Activated T-cell treated with anti-CD3 and anti-CD28 coated beads, Interleukin-2, amount 50 U/mL, for 24 hours (primary cell): Measurements from ENCODE around the gene MYOZ2.
"Not testable (repeated sequence)": the region's sequence is repeated elsewhere in the genome, so short reads cannot be mapped to it uniquely, and the experiment has no call there.

ENCODE experiments used
- DNase-seq: peaks from one replicate; pipeline ENCODE4 v3.0.0-alpha.2; 2020
- H3K27ac Mint-ChIP-seq: 2 replicates; pipeline ENCODE4 v1.8.0; 2020; ENCODE audit warnings: mild to moderate bottlenecking, mixed read lengths
- H3K27me3 Mint-ChIP-seq: 2 replicates; pipeline ENCODE4 v1.8.0; 2020; ENCODE audit warnings: mixed read lengths
- H3K36me3 Mint-ChIP-seq: 2 replicates; pipeline ENCODE4 v1.8.0; 2020; ENCODE audit warnings: low read depth, mixed read lengths
- H3K4me1 Mint-ChIP-seq: 2 replicates; pipeline ENCODE4 v1.8.0; 2020; ENCODE audit warnings: low read depth, mixed read lengths
- H3K4me3 Mint-ChIP-seq: 2 replicates; pipeline ENCODE4 v1.8.0; 2020; ENCODE audit warnings: mild to moderate bottlenecking, moderate library complexity, mixed read lengths
- H3K9me3 Mint-ChIP-seq: 2 replicates; pipeline ENCODE4 v1.8.0; 2020; ENCODE audit warnings: mixed read lengths

MYOZ2 gene

DNA sequence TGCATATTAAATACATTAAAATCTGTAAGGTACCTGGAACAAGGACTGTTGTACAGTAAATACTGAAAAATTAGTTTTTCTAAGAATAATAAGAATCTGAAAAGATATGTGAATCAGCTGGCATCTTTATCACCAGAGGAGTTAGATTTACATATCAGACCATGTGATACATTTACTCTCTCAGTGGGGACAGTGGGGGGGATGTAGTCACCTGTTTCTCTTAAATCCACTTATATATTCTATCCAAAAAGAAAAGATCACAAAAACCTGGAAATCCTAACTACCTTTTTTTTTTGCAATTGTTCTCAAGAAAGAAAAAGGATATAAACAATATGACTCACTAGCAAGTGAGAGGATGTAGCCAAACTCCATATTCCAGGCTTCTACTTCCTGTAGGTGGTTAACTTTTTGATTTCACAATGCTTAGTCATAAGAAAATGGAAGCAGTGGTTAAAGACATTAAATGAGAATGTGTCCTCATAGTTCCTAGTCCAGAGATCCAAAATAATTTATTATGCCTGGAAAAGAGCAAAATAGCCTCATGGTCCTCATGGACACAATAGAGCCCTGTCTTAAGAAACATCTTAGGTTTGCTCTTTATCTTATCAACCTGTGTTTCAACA, 22.5 kb upstream of the MYOZ2 start:
- Mint-ChIP-seq H3K4me3 (no peak overlapping the region), H3K27me3 (peaks cover 7% of the 10 kb centered on the region), H3K27ac (no peak overlapping the region), H3K4me1 (peaks cover 5% of the 10 kb centered on the region), H3K36me3 (no peaks in the 10 kb centered on the region), H3K9me3 (no peaks in the 10 kb centered on the region)
- DNase-seq, result no peak

DNA sequence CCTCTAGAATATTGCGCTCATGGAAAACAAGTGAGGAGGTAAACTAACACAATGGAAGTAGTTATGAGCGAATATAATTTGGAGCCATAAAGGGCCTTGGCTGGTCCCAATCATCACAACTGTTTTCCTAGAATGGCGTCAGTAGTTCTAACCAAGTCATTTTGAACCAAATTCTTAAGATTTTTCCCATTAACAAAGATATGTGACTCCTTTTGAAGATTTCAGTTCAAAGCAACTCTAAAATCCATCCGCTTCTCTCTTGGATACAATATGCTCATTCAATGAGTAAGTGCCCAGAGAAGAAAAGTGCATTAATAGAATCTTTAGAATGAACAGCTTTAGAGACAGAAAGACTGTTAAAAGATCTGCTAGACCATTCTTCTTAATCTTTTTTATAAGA, 19.6 kb upstream of the MYOZ2 start:
- DNase-seq, result no peak
- no peak overlapping the region for H3K27ac Mint-ChIP-seq
- H3K4me3 Mint-ChIP-seq, result no peak overlapping the region
- H3K9me3 Mint-ChIP-seq, result no peaks in the 10 kb centered on the region
- H3K27me3 Mint-ChIP-seq, result peaks cover 7% of the 10 kb centered on the region
- no peaks in the 10 kb centered on the region for H3K36me3 Mint-ChIP-seq
- H3K4me1 Mint-ChIP-seq, result peaks cover 5% of the 10 kb centered on the region

DNA sequence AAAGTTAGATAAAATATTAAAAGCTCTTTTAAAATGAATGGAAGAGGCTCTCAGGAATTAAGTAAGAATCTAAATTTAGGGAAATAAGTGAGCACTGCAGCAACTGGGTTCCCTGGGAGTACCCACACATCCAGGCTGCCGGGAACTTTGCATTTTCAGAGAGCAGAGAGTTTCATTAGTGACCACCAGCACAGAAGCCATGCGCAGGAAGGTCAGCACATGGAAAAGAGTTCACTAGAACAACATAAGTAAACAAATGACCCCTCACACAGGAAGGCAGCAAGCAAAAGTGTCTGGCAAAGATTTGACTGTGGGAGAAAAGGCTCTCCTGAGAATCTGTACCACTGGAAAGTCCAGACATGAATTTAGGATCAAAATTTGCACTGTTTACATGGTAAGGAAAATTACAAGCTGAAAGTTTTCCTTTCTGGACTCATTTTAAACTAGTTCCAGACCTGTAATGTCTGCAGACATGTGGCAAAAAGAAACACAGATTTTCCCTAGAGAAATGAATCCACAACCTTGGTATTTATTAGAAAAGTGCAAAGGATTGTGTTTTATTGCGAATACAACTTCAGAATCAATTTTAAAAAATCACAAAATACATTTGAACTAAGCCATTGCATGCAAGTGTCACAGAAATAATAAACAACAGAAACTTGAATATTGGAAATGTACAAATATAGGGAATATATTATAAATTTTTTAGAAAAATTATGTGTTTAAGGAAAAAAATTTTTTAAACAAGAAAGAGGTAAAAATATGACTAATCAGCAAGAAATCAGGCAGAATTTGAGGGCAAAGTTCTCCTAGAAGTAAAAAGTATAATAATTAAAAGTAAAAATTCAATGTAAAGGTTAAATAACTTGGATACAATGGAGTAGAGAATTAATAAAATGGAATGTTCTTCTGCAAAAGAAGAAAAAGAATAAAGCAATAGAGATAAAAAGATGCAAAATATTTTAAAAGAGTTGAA, 18.4 kb upstream of the MYOZ2 start:
- DNase-seq, result no peak
- no peak overlapping the region for H3K27ac Mint-ChIP-seq
- no peaks in the 10 kb centered on the region for H3K9me3 Mint-ChIP-seq
- no peak overlapping the region for H3K4me3 Mint-ChIP-seq
- peaks cover 5% of the 10 kb centered on the region for H3K4me1 Mint-ChIP-seq
- peaks cover 7% of the 10 kb centered on the region for H3K27me3 Mint-ChIP-seq
- no peaks in the 10 kb centered on the region for H3K36me3 Mint-ChIP-seq

DNA sequence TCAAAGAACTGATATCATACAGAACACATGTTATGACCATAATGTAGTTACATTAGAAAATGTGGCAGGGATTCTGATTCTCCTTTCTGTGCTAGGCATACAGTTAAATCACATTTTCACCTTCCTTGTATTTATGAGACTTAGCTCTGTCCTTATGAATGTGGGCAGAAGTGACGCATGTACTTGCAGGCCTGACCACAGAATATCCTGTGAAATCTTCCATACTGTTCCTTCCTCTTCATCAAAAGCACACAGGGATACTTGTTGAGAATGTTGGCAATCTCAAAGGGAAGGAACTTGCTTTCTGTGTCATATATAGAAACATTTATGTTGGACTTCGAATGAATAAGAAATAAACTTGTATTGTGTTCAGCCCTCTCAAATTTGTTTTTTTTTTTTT, 17.2 kb upstream of the MYOZ2 start:
- Mint-ChIP-seq H3K9me3 (no peaks in the 10 kb centered on the region), H3K27ac (no peak overlapping the region), H3K4me1 (peaks cover 1% of the 10 kb centered on the region), H3K36me3 (no peaks in the 10 kb centered on the region), H3K4me3 (no peak overlapping the region), H3K27me3 (peaks cover 7% of the 10 kb centered on the region)
- no peak for DNase-seq

DNA sequence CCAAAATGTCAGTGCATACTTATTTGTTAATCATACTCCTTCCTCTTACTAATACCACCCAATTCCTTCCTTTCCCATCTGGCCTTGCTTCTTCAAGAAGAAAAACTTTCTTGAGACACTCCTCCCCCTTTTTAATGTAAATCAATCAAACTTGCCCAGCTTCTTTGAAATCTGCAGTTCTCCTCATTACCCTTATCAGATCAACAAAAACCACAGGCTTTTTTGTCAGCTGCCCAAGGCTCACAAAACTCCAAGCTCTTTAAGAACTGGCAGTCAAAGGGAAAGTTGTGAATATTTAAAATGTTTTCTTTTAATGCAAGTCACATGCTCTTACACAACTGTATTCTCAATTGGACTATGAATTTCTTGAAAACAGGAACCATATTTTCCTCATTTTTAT, 11.3 kb upstream of the MYOZ2 start:
- no peak for DNase-seq
- Mint-ChIP-seq H3K27me3 (no peaks in the 10 kb centered on the region), H3K4me3 (no peak overlapping the region), H3K36me3 (no peaks in the 10 kb centered on the region), H3K4me1 (peaks cover 6% of the 10 kb centered on the region), H3K27ac (no peak overlapping the region), H3K9me3 (no peaks in the 10 kb centered on the region)

DNA sequence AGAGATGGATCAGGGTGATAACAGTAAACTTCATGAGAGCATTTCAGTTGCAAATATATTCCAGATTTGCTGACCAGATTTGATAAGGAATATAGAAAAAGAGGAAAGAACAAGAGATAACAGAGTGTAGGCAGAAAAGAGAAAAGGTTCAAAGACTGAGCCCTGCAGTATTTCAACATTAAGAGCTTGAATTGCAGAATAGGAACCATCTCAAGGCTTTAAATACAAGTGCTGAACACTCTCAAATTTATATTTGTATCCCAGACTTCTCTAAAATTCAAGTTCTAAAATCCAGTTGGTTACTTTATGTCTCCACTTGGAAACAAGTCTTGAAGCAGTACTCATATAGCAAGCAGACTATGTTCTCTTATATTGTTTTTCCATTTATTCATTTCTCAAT, 9.7 kb upstream of the MYOZ2 start:
- Mint-ChIP-seq H3K9me3 (no peaks in the 10 kb centered on the region), H3K4me1 (peaks cover 6% of the 10 kb centered on the region), H3K36me3 (no peaks in the 10 kb centered on the region), H3K27ac (no peak overlapping the region), H3K27me3 (no peaks in the 10 kb centered on the region), H3K4me3 (no peak overlapping the region)
- no peak for DNase-seq

DNA sequence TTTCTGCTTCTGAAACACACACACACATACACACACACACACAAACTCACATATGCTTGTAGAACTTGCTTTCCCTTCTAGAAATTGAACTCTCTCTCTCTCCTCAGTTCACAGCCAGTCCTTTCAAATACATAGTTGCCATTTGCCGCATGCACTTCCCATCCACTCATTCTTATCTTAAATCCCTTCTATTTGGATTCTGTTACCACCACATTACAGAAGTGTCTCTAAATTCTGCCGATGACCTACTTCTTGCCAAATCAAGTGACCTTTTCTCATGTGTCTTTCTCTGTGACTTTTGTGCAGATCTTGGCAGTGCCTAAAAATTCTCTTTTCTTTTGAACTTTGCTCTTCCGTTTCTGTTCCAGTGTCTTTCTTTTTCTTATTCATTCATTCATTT, 7.5 kb upstream of the MYOZ2 start:
- Mint-ChIP-seq H3K4me1 (peaks cover 6% of the 10 kb centered on the region), H3K27ac (no peak overlapping the region), H3K36me3 (no peaks in the 10 kb centered on the region), H3K4me3 (no peak overlapping the region), H3K27me3 (no peaks in the 10 kb centered on the region), H3K9me3 (no peaks in the 10 kb centered on the region)
- no peak for DNase-seq

DNA sequence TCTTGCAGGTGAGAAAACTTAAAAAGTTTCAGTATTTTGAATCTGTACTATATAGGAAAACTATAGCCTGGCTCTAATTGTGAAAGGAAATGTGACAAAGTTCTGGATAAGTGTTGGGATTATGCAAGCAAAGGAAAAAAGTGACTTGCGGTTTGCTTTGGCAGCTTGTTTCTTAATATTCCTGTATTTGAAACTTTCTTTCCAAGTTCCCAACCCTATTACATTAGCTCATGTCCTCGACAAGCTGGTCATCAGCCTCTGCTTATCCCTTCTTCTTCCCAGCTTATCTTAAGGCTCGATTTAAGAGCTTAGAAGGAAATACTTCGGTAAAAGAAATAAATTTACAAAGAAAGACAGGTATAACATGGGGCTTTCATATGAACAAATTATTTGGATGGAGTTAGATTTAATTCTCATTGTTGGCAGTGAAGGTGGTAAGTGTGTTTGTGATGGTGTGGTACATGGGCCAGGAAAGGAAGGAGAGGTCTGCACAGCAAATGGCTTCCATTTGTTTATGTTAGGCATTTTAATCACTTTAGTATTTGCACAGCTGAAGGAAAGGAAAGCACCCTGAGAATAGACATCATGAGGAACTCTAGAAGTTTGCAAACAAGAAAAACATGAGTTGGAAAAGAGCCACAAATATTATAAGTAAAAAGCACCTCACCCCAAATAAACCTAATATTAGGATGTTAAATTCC, 5.1 kb upstream of the MYOZ2 start:
- Mint-ChIP-seq H3K4me3 (no peak overlapping the region), H3K9me3 (no peaks in the 10 kb centered on the region), H3K27ac (no peak overlapping the region), H3K36me3 (no peaks in the 10 kb centered on the region), H3K4me1 (peaks cover 4% of the 10 kb centered on the region), H3K27me3 (no peaks in the 10 kb centered on the region)
- DNase-seq, result no peak

DNA sequence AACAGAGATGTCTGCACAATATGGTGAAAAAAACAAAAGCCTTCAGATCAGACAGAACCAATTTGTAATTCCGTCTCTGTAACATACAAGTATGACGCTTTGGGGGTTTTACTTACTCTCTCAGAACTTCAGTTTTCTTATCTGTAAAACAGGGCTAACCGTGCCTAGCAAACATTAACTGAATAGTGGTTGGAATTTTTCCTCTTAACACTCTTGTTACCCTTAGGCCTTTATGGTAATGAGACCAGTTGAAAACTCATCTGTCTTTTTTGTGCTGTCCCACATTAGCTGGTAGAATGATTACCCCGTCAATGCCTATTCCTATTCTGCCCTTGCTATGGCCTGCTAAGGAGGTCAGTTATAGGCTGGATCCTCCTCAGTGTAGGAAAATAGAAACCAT, 4.5 kb upstream of the MYOZ2 start:
- Mint-ChIP-seq H3K27ac (no peak overlapping the region), H3K27me3 (no peaks in the 10 kb centered on the region), H3K9me3 (no peaks in the 10 kb centered on the region), H3K36me3 (no peaks in the 10 kb centered on the region), H3K4me1 (peaks cover 5% of the 10 kb centered on the region), H3K4me3 (no peak overlapping the region)
- no peak for DNase-seq

DNA sequence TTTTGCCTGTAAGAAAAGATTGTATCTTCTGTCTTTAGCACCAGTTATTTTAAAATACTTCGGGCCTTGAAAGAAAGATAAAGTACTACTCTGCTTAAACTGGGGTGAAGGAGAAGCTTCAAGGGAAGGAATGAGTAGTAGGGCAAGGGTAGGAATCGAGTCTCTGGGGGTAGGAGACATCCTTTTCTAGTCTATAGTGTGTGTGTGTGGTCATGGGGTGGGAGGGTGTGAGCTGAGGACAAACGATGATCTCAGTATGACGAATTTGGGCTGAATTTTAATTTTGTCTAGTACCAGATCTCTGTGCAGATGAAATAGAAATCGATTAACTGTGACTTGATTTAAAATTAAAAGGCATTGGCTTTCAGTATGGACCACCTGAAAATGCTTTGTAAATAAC, 3.3 kb upstream of the MYOZ2 start:
- Mint-ChIP-seq H3K9me3 (no peaks in the 10 kb centered on the region), H3K4me1 (peaks cover 6% of the 10 kb centered on the region), H3K4me3 (no peak overlapping the region), H3K27ac (no peak overlapping the region), H3K27me3 (no peaks in the 10 kb centered on the region), H3K36me3 (no peaks in the 10 kb centered on the region)
- no peak for DNase-seq

DNA sequence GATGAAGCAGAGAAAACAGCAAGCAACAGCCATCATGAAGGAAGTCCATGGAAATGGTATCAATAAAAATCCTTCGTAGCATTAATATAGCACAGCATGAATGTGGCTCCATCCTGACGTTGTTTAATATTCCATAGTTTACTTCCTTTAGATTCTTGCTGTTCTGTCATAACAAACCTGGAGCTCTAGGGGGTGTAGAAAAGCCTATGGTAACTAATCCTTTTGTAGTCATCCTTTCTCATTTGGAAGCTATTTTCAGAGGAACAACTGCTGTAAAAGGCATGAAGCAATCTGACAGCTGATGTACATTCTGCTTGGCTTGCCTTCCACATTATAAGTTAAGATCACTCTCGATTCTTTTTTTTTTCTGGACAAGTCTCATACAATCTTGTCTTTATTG, 914 bp downstream of the MYOZ2 start:
- H3K27ac Mint-ChIP-seq, result no peak overlapping the region
- no peak for DNase-seq
- H3K27me3 Mint-ChIP-seq, result no peaks in the 10 kb centered on the region
- no peak overlapping the region for H3K4me3 Mint-ChIP-seq
- no peaks in the 10 kb centered on the region for H3K36me3 Mint-ChIP-seq
- peaks cover 36% of the 10 kb centered on the region for H3K4me1 Mint-ChIP-seq
- H3K9me3 Mint-ChIP-seq, result no peaks in the 10 kb centered on the region

DNA sequence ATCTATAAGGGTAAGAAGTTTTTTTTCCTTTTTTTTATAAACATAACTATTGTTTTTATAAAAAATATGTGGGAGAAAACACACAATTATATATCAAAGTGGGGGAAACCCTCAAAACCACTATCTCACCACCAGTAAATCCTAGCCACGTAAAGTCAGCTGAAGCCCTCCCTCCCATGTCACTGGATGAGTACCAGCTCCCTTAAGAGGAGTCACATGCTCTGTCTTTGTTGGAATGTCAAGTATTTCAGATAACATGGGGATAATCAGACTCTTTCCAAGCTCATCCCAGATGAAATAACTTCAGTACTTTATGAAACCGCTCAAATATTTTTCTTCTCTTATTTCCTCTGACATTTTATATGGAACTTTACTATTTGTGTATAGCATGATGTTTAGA, 2.4 kb downstream of the MYOZ2 start:
- H3K4me3 Mint-ChIP-seq, result no peak overlapping the region
- H3K9me3 Mint-ChIP-seq, result no peaks in the 10 kb centered on the region
- no peaks in the 10 kb centered on the region for H3K36me3 Mint-ChIP-seq
- H3K4me1 Mint-ChIP-seq, result peaks cover 36% of the 10 kb centered on the region
- H3K27me3 Mint-ChIP-seq, result no peaks in the 10 kb centered on the region
- no peak for DNase-seq
- H3K27ac Mint-ChIP-seq, result no peak overlapping the region

DNA sequence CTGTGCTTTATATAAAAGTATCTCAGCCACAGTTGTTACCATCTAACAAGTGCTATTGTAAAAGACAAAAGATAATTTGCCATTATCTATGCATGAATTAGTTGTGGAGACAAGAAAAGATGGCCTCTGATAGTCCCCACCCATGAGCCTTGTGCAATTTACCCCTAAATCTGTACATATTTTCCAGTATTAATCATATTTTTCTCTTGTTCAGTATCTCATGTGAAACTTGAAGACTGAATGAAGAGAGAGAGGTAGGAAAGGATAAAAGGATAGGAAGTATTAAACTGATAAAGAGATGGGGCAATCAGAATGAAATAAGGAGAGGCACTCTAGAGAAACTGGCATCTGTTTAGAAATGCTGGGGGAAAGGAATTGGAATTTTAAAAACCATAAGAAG, 3.7 kb downstream of the MYOZ2 start:
- no peaks in the 10 kb centered on the region for H3K9me3 Mint-ChIP-seq
- no peaks in the 10 kb centered on the region for H3K36me3 Mint-ChIP-seq
- DNase-seq, result no peak
- no peaks in the 10 kb centered on the region for H3K27me3 Mint-ChIP-seq
- H3K27ac Mint-ChIP-seq, result peak overlapping the region; percentile 74
- no peak overlapping the region for H3K4me3 Mint-ChIP-seq
- H3K4me1 Mint-ChIP-seq, result peaks cover 36% of the 10 kb centered on the region

DNA sequence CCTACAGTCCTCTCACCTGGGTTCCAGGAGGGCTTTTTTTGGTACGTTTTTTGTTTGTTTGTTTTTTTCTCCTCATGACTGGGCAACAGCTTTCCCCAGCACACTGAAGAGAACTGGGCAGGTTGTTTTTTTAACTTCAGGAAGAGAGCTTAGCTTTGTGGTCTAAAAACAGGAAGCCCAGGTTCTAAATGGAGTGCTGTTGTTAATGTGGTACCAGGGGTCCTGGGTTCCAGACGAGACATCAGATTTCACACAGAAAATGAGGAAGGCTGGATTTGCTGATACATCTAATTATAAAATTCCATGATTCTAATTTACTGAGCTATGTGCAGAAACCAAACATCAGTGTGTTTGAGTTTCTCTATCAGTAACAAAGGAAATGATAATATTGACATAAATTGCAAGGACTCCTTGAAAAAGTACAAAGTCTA, 4.2 kb downstream of the MYOZ2 start:
- H3K27ac Mint-ChIP-seq, result peak overlapping the region; percentile 74
- H3K36me3 Mint-ChIP-seq, result no peaks in the 10 kb centered on the region
- no peak overlapping the region for H3K4me3 Mint-ChIP-seq

DNA sequence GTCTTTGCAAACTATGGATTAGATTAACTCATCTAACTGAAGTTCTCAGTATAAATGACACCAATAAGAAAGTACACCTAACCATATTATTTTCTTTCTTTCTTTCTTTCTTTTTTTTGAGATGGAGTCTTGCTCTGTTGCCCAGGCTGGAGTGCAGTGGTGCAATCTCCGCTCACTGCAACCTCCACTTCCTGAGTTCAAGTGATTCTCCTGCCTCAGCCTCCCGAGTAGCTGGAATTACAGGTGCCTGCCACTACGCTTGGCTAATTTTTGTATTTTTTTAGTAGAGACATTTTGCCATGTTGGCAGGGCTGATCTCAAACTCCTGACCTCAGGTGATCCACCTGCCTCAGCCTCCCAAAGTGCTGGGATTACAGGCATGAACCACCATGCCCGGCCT, 5.7 kb downstream of the MYOZ2 start:
- H3K27ac Mint-ChIP-seq, H3K27me3 Mint-ChIP-seq, DNase-seq, H3K36me3 Mint-ChIP-seq, H3K4me3 Mint-ChIP-seq, H3K9me3 Mint-ChIP-seq: not testable (repeated sequence)
- peaks cover 33% of the 10 kb centered on the region for H3K4me1 Mint-ChIP-seq

More for the DNA sequence above, 4.2 kb downstream of the MYOZ2 start:
- Mint-ChIP-seq H3K9me3 (no peaks in the 10 kb centered on the region), H3K27me3 (no peaks in the 10 kb centered on the region), H3K4me1 (peaks cover 37% of the 10 kb centered on the region)
- DNase-seq, result no peak
